Activated CD8-positive, alpha-beta memory T cell treated with anti-CD3 and anti-CD28 coated beads for 4 hours (primary cell): ENCODE measurements around the gene INTS6.

ENCODE experiments used
- DNase-seq, 2 donors: peaks; one replicate each; pipeline ENCODE4 v3.0.0-alpha.2; 2020; ENCODE audit warnings: low read depth in 2 of 2

INTS6 gene

GRCh38 chr13:51346397-51346796, 106.4 kb downstream of the INTS6 start:
- DNase-seq: no peak

- no peak for DNase-seq
Measured at GRCh38 chr13:51343475-51343874, 109.4 kb downstream of the INTS6 start.

- DNase-seq: no peak
Measured at GRCh38 chr13:51342706-51343105, 110.1 kb downstream of the INTS6 start.

- no peak for DNase-seq
Measured at GRCh38 chr13:51341791-51342190, 111.0 kb downstream of the INTS6 start.

- no peak for DNase-seq
Measured at GRCh38 chr13:51341232-51341631, 111.6 kb downstream of the INTS6 start.

- DNase-seq: no peak
Measured at GRCh38 chr13:51339952-51340732, 112.7 kb downstream of the INTS6 start.

- DNase-seq: no peak
Measured at GRCh38 chr13:51339354-51339753, 113.5 kb downstream of the INTS6 start, which contains the start of gene SERPINE3. TSS of gene SERPINE3 (plus strand) at chr13:51339691. CDS start at chr13:51341092, 1,401 bp downstream.

- DNase-seq: no peak
Measured at GRCh38 chr13:51336746-51337145, 116.1 kb downstream of the INTS6 start.

GRCh38 chr13:51333826-51334225, 119.0 kb downstream of the INTS6 start:
- DNase-seq: no peak

- DNase-seq: no peak
Measured at GRCh38 chr13:51333421-51333820, 119.4 kb downstream of the INTS6 start.

GRCh38 chr13:51332566-51333361, 120.1 kb downstream of the INTS6 start:
- no peak for DNase-seq

GRCh38 chr13:51331354-51331861, 121.4 kb downstream of the INTS6 start:
- DNase-seq: no peak

GRCh38 chr13:51330791-51331190, 122.0 kb downstream of the INTS6 start:
- no peak for DNase-seq

GRCh38 chr13:51329606-51330005, 123.2 kb downstream of the INTS6 start:
- DNase-seq: no peak

GRCh38 chr13:51328488-51328887, 124.3 kb downstream of the INTS6 start:
- no peak for DNase-seq

GRCh38 chr13:51327961-51328360, 124.9 kb downstream of the INTS6 start:
- DNase-seq: no peak

- DNase-seq: no peak
Measured at GRCh38 chr13:51326777-51327176, 126.1 kb downstream of the INTS6 start.

GRCh38 chr13:51325837-51326236, 127.0 kb downstream of the INTS6 start:
- DNase-seq: no peak

GRCh38 chr13:51324714-51325420, 128.0 kb downstream of the INTS6 start:
- no peak for DNase-seq

GRCh38 chr13:51323824-51324511, 128.9 kb downstream of the INTS6 start:
- no peak for DNase-seq

- no peak for DNase-seq
Measured at GRCh38 chr13:51322826-51323225, 130.0 kb downstream of the INTS6 start.

- no peak for DNase-seq
Measured at GRCh38 chr13:51321836-51322235, 131.0 kb downstream of the INTS6 start.
